Stimulated activated CD4-positive, alpha-beta T cell treated with anti-CD3 and anti-CD28 coated beads, TNF-alpha, amount 100 ng/mL, for 4 hours (primary cell): Measurements from ENCODE around the gene PTCD3.

Experiments used
- DNase-seq, 3 experiments: peaks; one replicate each; pipeline ENCODE4 v3.0.0-alpha.2; 2020; ENCODE audit warnings: low read depth in 3 of 3

Gene PTCD3

GRCh38 chr2:86081724-86082123 is 24.3 kb upstream of the PTCD3 start:
- no peak for DNase-seq

GRCh38 chr2:86082756-86083155 is 23.3 kb upstream of the PTCD3 start:
- no peak for DNase-seq

GRCh38 chr2:86087936-86088850 is 17.8 kb upstream of the PTCD3 start:
- no peak for DNase-seq

GRCh38 chr2:86094229-86094628 is 11.8 kb upstream of the PTCD3 start:
- no peak for DNase-seq

- DNase-seq = no peak
Observed at GRCh38 chr2:86097114-86097896, 8.7 kb upstream of the PTCD3 start.

DNA sequence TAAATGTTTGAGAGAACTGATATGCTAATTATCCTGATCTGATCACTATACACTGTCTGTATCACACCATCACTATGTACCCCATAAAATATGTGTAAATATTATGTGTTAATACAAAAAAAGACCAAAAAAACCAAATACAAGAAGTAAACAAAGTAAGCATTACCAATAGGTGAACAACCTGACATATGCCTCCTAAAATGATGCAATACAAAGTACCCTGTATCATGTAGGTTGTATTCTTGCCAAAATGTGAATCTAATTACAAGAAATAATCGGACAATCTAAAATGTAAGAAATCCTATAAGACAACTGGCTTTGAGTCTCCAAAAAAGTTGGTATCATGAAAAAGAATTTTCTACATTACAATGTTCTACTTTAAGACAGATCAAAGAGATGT is 8.1 kb upstream of the PTCD3 start:
- DNase-seq = no peak

GRCh38 chr2:86102157-86102556 is 3.9 kb upstream of the PTCD3 start:
- no peak for DNase-seq

- DNase-seq = peak; percentile 43 to 71 (median 69)
Observed at GRCh38 chr2:86105252-86105968, 625 bp upstream of the PTCD3 start, which contains the start of gene POLR1A. TSS of gene POLR1A (minus strand) at chr2:86105886. CDS start at chr2:86105776, 110 bp downstream.

- DNase-seq = no peak
Observed at GRCh38 chr2:86107031-86107430, 996 bp downstream of the PTCD3 start.

DNA sequence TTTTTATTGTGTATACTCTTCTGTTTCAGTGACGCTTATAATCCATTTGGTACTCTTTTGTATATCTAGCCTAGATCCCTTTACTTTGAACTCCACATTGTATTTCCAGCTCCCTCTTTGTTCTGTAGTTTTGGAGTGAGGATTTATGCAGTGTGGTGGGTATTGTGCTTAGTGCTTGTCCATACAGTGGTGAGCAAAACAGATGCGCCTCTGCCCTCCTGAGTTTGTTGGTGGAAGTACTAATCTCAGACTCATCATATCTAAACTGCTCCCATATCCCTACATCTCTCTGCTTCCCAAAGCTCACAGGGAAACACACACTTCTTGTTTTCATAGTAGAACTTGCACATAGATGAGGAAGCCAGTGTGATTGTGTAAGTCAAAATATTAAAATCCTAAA is 12.1 kb downstream of the PTCD3 start:
- no peak for DNase-seq

- no peak for DNase-seq
Observed at GRCh38 chr2:86123328-86123925, 17.4 kb downstream of the PTCD3 start.

DNA sequence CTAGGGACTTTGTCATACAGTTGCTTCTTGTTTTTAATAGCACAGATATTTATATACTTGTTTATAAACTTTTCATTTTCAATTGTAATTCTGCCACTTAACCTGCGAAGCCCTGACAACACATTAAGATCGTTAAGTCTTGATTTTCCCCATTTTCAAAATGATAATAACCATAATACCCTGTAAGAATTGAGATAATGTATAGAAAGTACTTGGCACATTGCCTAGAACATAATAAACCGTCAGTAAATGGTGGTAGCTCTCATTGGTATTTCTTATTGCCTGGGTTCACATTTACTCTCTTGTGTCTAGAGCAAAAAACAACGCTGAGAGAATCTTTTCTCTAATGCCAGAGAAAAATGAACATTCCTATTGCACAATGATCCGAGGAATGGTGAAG is 18.6 kb downstream of the PTCD3 start:
- DNase-seq = no peak

DNA sequence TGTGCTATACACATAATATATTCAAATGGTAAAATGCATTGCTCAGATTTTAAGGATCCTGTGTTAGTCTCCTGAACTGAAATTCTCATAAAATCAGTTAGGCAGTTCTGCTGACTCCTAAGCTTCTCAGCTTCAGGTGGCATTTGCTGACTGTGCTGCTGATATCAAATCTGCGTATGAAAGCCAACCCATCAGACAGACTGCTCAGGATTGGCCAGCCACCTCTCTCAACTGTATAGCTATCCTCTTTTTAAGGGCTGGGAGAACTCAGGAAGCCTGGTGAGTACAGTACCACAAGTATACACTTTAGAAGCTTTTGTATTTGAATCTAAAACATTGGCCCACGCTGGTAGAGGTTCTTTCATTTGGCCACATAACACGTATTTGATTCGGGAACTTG is 28.7 kb downstream of the PTCD3 start:
- DNase-seq = no peak

DNA sequence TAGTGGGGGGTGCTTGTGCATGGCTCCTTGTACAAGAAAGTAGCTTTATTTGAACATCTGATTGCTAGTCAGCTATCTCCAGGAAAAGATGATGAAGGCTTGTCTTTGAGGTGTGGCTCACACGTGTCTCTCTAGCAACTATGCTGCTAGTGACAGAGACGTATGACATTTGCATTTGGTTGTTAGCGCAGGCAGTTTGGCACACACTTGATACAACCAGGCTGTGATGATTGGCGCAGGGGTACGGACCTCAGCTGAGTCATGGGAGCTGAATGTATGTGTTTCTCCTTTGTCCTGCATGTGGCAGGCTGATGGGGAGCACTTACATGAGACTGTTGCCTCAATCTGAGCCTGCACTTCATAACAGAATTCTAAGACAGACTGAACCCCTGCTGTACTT is 29.6 kb downstream of the PTCD3 start:
- DNase-seq = no peak

- no peak for DNase-seq
Observed at GRCh38 chr2:86136141-86136540, 30.1 kb downstream of the PTCD3 start.

- DNase-seq = no peak
Observed at GRCh38 chr2:86138736-86139625, 32.9 kb downstream of the PTCD3 start.

- DNase-seq = no peak
Observed at GRCh38 chr2:86139981-86140380, 33.9 kb downstream of the PTCD3 start.

- no peak for DNase-seq
Observed at GRCh38 chr2:86140969-86141392, 34.9 kb downstream of the PTCD3 start.

DNA sequence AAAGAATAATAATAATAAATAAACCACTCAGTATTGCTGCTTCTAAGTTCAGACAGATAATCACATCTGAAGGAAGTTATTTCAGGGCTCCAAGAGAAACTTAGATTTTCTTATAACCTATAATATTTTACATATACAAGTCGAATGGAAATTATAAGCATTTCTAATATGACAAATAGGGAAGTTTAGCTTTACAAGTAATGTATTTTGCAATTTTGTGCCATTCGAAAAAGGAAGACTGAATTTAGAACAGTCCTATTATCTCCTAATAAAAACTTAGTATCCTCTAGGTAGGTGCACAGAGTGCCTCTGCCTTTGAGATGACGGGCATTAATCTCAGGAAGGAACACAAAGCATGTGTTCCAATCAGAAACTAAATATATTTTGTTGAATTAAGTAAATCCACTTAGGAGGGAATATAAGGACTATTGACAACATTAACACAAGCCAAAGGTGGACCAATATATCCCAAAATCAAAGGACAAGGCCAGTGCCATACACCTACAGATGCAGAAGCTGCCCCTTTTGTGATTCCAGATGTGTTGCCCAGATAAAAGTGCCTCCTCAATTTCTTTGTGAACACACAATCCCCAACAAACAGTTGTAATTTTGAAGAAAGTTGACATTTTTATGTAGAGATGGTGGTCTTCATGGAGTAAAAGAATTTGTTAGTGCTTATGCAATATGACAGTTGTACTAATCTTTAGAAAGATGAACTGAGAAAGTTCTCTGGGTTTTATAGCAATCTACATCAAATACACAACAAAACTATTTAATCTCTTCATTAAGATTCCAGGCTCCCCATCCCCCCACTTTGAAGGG is 36.6 kb downstream of the PTCD3 start:
- DNase-seq = no peak

DNA sequence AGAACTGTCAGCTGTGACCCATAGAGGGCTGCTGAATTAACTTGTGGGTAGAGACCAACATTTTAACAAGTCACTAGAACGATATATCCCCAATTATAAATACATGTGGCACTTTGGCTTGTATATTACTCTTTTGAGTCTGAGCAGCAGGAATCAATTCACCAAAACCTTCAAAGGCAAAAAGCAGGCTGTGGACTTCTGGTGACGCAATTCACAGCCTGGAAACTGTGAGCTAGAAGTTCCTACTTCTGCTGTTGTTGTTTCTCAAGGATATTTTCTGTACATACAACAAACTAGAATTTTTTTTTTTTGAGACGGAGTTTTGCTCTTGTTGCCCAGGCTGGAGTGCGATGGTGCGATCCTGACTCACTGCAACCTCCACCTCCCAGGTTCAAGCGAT is 37.3 kb downstream of the PTCD3 start:
- no peak for DNase-seq
